SIG-M5 treated with dmso at 0.1 percent for 504 hours (cell line): Measurements from ENCODE around the gene ARHGAP22.
A peak's percentile ranks its signal among the peaks of the same experiment; 100 is the strongest.

Experiments
- DNase-seq: peaks from one replicate; lab custom pipeline; 2025; ENCODE audit not compliant: unreplicated experiment; lab: John Stamatoyannopoulos, UW

Gene ARHGAP22

DNA sequence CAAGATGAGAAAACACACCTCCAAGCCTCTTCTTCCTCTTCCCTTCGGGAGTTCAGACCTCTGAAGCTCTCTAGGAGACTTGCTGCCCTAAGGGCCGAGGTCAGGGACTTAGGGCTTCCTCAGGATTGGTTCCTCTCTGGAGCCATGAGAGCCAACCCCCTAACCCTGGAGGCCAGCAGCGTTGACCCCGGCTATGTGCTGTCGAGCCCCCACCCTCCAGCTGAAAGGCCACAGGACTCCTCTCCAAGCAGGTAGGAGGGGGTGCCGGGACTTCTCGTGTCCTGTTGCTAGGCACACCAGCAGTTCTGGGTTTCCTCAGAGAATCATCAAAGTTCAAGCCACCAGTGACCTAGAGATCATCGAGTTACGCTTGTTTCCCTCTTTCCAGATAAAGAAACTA, 87.4 kb downstream of the ARHGAP22 start:
- DNase-seq, result no peak

DNA sequence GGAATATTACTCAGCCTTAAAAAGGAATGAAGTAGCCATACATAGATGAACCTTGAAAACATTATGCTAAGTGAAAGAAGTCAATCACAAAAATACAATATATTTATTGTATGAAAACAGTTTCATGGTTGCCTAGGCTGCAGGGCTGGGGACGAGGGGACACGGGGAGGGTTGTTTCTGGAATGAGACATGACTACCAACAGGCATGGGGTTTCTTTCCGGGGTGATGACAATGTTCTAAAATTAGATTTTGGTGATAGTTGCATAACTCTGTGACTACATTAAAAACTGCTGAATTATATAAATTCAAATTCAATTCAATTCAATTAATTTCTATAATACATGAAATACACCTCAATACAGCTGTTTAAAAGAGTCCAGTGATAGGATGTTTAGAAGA, 88.0 kb downstream of the ARHGAP22 start:
- DNase-seq, result no peak

DNA sequence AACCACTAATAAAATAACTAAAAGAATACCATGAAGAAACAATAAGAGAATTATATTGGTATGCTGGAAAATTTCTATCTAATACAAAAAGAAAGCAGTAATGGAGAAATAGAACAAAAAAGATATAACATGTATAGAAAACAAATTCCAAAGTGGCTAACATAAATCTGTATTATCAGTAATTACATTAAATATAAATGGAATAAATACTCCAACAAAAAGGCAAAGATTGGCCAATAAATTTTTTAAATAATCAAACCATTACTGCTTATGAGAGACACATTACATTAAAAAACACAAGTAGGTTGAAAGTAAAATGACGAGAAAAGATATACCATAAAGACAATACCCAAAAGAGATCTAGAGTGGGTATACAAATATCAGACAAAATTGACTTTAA, 90.0 kb downstream of the ARHGAP22 start:
- DNase-seq, result no peak

DNA sequence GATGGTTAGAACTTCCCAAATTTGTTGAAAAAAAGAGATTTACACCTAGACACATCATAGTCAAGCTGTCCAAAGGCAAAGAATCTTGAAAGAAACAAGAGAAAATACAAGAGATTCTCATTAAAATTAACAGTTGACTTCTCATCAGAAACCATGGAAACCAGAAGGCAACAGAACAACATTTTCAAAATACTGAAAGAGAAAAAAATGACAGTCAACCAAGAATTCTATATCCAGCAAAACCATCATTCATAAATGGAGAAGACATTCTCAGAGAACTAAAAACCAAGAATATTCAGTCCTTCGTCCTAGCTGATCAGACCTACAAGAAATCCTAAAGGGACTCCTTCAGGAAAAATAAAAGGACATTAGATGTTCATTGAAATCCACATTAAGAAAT, 90.6 kb downstream of the ARHGAP22 start:
- no peak for DNase-seq

DNA sequence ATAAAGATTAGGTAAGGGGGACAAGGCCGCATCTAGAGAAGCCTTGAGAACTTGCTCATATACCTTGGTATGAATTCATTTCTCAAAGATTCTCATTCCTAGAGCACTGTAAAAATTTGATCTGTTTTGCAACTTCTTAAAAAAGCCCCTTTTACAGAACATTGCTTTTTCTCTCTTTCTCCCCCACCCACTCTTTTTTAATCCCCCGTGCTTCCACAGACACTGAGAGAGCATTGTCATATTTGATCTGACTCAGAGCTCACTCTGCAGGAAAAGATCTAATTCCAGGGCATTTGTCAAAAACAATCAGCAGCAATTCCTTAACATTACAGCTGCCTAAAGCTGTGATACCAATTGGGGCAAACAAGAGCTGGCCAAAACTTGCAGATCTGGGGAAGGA, 92.0 kb downstream of the ARHGAP22 start:
- no peak for DNase-seq

DNA sequence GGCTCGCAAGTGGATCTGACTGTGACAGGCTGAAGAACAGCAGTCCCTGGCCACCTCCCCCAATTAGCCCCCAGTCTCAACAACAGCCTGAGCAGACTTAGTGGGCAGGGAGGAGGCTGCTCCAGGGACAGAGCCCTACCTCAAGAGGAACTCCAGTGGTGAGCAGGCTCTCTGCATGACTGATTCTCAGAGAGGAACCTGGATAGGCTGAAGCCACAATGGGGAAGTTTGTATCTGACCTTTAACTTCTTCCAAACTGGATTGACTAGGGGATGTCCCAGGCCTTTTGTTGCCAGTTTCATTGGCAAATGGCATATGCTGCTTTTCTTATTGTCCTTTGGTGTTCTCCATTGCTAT, 93.0 kb downstream of the ARHGAP22 start:
- DNase-seq, result peak; percentile 51

DNA sequence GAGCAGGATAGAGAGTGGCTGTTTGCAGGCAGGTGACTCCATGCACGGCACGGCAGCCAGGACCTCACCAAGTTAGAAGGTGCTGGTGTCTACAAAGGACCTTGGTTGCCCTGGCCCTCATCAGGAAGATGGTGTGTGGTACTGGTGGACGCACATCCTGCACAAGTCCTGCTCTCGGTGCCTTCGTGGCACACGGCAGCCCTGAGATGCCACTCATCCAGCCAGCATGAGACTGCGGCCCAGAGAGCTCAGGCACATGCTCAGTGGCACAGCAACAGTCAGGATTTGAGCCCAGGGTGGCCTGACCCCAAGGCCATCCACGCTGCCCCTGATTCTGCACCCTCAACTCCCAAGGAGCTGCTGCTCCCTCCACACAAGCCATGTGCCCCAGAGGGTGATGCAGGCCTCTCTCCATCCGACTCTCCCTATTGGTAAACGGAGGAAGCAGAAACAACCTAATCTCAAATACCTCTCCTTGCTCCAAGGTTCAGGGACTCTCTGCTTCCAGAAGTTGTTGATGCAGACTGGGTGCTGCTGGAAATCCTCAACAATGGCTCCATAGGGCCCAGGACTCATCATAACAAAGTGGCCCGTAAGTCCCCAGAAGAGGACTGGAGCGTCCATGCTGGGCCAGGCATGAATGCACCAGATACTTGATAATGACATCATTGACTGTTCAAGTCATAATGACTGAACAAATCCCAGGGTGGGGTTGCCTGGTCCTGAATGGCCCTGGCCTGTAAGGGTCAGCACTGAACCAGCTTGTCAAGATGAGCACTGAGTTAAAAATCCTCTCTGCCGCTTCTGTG, 93.6 kb downstream of the ARHGAP22 start:
- no peak for DNase-seq

DNA sequence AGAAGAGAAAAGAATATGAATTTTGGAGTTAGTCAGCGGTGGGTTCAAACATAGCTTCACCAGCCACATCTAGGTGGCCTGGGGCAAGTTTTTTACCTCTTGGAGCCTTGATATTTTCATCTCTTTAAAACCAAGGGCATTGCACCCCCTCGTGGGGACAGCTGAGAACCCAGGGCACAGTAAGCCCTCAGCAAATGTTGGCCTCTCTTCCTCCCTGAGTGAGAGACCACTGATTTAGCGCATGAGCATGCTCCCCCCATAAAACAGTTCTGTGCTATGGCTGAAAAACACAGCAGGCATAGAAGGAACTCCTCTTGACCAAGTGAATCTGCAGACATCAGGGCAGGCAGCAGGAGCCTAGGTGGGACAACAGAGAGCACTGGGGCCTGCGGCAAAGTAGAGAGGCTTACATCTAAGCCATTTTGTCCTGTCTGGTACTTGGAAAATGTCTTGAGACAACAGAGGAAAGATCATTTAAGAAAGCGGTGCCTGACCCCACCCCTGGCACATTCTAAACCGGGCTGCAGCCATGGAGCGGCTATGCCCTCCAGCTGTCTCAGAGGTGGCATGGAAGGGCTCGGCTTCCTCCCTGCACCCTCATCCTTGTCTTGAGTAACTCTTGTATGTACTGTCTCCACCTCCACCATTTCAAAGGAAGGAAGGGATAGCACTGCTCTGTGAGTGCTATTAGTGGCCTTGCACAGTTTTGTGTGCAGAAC, 94.7 kb downstream of the ARHGAP22 start:
- DNase-seq, result no peak

DNA sequence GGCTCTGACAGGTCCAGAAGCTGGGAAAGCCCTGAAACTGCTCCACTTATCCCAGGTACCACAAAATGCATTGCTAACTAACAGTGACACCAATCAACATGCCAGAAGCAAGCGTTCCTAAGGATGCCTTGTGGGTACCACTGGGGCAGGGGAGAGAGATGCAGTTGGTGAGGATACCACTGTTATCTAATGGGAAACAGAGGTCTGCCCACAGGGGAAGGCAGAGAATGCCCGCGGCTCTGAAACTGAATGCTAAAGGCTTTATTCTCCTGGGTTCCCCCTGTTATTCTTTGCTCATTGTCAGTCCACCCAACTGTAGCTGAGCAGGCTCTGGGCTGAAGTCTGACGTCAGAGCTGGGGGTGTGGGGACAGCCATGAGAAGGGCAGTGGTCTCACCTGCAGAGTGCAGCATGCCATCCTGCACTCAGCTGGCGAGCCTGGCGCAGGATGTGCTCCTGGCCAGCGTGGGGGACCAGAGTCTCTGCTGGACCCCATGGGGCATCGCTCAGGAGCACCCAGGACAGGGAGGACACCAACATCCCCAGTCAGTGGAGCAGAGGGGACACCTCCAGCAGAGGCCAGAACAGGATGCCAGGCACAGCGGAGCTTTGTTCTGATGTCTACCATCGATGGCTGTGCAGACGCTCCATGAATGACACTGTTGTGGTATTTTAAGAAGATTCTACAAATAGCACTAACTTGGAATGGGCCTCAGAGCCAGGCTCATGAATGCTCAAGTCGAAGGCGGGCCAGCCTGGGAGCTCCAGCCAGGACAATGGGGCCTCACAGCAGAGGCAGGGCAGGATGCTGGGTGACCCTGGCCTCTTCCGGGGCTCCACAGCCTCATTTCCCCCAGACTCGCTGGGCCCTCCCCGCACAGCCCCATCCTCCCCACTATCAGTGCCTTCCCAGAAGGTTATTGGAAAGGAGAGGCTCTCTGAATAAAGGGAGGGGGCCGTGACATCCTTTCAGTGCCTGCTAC, 95.8 kb downstream of the ARHGAP22 start:
- no peak for DNase-seq

DNA sequence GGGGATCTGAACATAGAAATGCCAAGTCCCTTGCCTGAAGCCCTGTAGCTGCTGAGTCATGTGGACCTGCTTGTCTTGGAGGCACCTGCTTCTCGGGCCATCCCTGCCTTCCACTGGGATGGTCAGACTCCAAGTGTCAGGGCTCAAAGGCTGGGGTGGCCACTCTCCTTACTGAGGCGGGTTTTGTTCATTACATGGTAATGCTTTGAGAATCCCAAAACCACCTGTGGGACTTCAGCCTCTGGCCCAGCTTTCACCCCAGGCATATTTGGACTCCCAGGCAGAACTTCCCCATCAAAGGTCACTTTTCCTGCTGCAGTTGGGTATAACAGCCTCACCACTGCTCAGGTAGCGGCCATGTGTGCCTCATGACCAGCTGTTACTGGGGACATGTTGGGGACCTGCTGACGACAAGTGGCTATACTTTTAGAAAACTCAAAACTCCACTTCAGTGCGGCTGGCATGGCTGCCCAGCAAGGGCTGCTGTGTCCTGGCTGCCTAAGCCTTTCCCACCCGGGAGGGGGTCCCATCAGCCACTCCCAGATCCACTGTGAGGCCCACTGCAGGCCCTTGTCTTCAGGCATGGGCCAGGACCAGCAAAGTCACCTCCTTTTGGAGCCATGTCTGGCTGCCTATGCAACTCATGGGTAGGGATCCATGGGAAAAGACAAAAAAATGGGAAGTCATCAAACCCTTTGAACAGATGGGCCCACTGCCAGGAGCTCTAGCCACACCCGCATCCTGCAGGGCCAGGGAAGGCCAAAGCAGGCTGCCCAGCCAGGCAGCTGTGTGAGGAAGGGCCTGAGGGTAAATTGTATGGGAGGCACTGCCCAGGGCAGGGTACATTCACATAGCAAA, 96.7 kb downstream of the ARHGAP22 start:
- DNase-seq, result no peak

DNA sequence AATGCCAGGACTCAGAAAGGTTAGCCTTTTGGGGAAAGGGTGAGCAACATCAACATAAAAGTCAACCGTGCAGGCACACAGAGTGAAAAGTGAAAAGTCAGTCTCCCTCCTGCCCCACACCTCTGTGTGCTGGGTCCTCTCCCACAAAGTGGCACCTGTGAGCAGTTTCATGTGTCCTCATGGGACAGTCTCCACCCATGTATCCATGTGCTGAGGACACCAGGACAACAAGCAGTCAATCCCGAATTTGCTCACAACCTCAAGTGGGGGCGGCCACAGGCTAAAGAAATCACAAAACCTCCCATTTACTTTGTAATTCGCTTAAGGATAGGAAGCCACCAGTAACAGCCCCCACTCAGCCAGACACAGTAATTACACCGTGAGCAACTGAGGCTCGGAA, 97.4 kb downstream of the ARHGAP22 start:
- DNase-seq, result no peak

DNA sequence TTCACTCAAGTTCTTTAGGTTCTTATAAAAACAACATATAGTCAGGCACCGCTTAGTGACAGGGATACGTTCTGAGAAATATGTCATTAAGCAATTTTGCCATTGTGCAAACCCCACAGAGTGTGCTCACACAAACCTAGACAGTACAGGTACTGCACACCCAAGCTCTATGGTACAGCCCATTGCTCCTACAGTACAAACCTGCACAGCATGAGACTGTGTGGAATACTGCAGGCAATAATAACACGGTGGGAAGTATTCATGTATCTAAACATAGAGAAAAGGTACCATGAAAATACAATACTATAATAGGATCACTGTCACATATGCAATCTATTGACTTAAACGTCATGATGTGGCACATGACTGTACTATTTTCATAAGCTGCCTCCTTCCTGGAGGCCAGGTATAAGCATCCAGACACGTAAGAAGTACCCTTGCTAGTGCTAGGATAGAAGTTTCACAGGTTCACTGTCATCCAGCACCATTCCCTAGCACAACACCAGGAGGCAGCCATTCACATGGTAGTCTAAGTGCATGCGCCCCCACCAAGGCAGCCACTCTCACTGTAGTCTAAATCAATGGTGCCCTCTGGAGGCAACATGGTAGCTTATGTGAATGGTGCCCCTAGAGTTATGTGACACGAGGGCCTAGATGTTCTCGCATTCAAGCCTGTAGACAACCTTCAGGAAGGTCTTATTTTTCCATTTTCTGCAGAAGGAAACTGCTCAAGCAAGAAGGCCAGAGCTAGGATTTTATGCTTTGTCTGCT, 98.5 kb downstream of the ARHGAP22 start:
- DNase-seq, result peak; percentile 55

DNA sequence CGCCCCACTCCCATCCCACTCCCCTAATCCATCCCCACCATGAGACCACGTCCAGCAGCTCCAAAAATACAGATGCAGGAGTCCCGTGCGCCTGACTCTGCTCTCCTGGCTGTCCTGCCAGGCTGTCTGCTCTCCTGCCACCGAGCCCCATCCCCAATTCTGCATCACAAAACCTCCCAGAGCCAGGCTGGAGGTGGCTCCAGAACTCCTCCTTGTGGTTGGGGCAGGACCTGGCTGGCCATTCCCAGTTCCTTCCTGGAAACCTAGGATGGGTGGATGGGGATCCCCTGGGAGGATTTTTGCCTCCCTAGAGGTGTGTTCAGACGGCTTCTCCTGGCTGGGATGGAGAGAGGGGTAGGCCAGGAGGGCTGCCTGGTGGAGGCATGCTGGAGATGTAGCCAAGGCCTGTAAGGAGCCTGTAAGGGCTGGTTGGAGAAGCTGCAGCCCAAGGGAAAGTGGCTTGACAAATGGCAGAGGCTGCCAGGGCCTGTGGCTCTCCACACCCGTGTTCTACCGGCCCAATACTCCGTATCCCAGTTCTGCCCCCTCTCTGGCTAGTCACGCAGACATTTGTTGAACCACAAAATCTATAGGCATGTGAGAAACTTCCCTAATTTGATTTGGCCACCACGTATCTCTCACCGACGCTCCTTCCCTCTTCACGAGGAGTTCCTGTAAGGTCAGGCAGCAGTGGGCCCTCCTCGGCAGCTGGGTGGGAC, 99.3 kb downstream of the ARHGAP22 start:
- DNase-seq, result peak; percentile 17

DNA sequence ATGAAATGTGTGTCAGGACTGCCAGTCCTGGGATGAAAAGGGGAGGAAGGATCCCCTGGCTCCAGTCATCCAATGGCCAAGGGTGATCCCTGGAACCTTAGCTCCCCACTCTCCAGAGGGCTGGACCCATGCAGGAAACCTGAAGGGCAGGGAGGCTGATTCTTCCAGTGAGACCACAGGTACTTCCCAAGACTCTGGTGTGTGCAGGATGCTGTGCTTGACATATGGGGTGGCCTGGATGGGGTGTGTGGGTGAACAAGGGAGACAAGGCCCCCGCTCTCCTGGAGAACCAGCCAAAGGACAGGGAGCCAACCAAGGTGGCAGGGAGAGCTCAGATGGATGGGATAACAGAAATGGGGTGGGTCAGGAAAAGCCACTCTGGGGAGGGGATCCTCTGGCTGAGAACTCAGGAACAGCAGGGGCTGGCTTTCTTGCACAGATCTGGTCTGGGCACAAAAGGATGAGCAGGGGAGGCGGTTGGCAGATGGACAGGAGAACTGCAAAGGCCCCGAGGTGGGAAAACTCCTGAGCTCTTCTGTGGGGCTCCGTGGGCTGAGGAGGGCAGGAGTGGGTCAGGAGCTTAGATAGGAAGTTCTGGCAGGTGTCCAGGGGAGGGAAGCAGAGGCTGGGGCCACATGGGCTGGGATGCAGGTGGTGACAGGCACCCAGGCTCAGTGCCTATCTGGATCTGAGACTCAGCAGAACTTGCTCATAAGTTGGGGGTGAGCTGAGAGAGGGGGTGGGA, 100.6 kb downstream of the ARHGAP22 start:
- DNase-seq, result no peak

DNA sequence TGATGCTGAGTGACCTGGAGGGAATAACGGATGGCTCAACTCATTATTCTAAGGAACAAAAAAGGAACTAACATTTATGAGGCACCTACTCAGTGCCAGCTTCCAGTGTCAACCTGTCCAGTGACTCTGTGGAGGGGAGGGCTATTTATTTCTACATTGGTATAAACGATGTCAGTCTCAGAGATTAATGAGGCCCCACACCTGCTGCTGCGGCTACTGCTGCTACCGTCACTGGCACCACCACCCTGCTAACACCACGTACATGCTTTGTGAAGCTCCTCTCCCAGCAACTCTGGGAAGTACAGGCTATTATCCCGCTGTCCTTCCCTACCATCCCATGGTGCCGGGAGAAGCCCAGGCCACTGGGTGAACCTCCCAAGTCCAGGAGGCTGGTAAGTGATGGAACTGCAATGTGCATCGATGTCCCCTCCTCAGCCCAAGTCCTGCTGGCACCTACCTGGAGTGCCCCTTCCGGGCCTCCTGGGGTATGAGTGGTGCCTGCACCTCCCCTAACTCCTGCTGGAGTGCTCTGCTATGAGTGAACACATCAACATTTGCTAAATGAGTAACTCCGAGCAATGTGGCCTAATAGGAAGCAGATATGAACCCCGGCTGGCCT, 101.5 kb downstream of the ARHGAP22 start:
- DNase-seq, result no peak

DNA sequence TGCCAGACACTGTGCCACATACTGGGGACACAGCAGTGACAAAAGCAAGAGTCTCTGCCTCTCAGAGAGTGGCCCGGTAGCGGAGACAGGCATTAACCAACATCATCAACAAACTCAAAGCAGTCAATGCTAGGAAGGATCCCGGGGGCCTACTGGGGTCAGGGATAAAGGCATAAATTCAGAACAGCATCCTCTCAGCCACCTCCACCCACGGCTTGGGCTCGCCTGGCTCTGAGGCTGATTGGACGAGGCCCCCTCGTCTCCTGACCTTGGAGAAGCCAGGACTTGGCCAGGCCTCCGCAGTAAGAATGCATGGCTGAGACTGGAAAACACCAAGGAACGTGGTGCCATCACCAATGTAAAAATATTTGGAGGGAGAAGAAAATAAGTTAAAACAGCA, 102.1 kb downstream of the ARHGAP22 start:
- no peak for DNase-seq

DNA sequence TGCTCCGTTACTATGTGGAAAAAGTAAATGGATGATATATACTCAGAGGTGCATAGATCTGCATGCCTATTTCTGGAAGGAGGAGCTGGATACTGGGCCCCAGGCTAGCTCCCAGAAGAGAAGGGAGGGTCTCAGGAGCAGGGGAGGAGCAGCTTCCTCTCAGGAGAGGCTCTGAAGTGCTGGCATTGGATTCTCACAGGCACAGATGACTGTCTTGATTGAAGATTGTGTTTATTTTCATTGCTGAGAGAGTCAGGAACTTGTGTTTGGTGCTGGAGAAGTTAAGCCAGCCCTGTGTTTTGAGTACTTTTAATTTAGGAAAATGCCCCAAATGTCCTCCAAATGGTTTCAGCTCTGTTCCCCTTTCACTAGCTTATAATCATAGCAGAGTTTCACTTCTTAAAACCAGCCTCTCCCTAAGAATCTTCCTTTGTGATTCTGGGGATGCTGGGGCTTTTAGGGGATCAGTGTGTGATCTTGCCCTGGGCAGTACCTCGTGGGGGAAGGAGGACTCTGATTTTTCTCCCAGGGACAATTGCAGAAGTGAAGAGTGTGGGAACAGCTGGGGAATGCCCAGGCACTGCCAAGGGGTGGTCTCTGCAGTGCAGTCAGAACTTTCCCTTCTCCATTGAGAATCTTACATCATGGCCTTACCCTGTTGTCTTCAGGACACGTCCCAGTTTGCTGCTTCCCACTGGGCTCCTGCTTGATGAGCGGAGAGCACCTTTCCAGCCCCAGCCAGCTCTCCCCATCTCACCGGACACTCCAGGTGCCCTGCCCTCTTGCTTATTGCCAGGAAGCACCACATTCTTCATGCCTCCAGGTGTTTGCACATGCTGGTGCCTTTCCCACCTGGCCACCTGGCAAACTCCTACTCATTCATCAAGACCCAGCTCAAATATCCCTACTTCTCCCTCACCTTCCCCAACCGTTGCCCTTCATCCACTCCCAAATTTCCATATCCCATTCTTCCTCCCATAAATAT, 102.8 kb downstream of the ARHGAP22 start:
- DNase-seq, result no peak
